PC-9 (cell line): ENCODE measurements around the gene OR8D2.

Experiments used
- CTCF ChIP-seq: fragments of 200-600 bp; sonication (generic); conservative IDR thresholded peaks from 2 replicates; pipeline ENCODE4 v1.6.1; 2017; ENCODE audit warnings: mixed run types, antibody characterized with exemption, mild to moderate bottlenecking, moderate library complexity
- EZH2 ChIP-seq: fragments of 200-600 bp; sonication (generic); IDR thresholded peaks from 2 replicates; pipeline ENCODE4 v1.8.0; 2017; ENCODE audit warnings: antibody characterized with exemption, low read depth

DNA sequence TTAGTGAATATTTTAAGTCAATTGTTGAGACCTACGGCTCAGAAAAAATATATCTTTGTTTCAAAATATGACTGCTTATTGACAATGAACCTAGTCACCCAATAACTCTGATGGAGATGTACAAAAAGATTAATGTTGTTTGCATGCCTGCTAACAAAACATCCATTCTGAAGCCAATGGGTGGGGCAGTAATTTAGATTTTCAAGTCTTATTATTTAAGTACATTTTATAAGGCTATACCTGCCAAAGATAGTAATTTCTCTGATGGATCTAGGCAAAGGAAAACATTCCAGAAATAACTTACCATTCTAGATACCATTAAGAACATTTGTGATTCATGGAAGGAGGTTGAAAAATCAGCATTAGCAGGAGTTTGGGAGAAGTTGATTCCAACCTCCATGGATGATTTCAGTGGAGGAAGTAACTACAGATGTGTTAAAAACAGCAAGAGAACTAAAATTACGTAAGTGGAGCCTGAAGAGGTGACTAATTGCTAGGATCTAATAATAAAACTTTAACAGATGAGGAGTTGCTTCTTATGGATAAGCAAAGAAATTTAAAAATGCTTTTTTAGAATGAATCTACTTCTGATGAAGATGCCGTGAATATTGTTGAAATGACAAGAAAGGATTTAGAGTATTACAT, 26.4 kb upstream of the OR8D2 start:
- TF ChIP-seq CTCF (no peak), EZH2 (no peak)
